CD4-positive, alpha-beta T cell treated with Interleukin-2 at 100 ng/mL for 4 hours (primary cell): ENCODE measurements around the gene ISG20.
A peak's percentile ranks its signal among the peaks of the same experiment; 100 is the strongest.
"Not testable (repeated sequence)": the region's sequence is repeated elsewhere in the genome, so short reads cannot be mapped to it uniquely, and the experiment has no call there.

Experiments
- DNase-seq: peaks from one replicate; pipeline ENCODE4 v3.0.0-alpha.2; 2020; ENCODE audit warnings: low spot score

ISG20 gene

DNA sequence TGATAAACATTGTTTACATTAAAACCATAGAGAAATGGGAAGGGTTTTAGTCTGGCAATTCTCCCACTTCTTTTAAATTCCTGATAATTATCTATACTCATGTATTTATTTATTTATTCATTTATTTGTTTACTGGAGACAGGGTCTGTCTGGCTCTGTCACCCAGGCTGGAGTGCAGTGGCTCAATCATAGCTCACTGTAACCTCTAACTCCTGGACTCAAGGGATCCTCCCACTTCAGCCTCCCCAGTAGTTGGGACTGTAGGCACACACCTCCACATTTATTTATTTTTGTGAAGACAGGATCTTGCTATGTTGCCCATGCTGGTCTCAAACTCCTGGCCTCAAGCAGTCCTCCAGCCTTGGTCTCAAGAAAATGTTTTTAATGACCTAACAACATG is 20.1 kb upstream of the ISG20 start:
- no peak for DNase-seq

DNA sequence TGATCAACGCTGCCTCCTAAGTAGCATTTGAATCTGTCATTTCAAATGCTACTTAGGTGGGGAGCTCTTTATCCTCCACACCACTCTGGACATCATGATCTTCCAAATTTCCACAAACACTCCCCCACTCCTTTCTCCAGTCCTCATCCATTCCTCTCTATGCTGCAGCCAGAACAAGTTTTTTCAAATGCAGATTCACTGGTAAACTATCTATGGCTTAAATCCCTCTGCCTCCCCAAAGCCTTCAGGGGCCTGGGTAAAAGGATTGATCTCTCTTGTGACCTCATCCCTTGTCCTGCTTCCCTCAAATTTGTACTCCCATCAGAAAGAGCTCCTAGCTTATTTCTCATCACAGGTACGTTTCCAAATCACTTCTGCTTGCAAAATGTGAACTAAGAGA is 19.0 kb upstream of the ISG20 start:
- DNase-seq: no peak

DNA sequence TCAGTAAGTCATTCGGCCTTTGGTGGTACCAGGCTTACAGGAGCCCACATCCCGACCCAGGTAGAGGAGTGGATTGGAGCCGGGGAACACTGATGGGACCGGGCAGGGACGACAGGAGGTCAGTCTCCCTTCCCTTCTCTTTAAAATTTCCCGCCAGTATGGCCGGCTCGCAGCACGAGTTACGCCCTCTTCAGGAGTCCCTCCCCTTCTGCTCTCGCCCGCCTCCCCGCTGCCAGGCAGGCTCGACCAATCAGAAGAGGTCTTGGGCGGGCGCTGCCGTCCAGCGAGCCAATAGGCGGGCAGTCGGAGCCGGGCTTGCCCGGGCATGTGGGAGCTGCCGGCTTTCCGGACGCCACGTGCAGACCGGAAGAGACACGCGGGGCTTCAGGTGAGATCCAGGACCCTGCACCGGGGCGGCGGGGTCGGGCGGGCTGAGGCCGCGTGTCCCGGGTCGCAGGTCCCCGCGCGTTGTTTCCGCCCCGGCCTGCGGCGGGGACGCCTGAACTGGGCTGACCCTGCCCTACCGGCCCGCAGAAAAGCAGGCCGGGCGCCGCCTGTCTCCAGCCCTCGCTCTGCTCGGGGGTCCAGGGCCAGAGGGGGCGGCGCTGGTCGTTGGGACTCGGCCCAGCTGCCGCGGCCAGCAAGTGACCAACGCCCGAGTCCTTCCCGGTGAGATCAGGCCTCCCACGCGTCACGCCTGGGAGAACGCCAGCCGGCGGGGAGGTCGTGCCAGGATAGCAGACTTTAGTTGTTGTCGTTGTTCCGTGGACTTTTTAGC is 17.6 kb upstream of the ISG20 start, which contains the start of gene AEN:
TSS of gene AEN (plus strand) at position 346 of the 778 bp plus-strand sequence. CDS start 4,870 bp downstream, outside the sequence.
- DNase-seq: peak; percentile 97

DNA sequence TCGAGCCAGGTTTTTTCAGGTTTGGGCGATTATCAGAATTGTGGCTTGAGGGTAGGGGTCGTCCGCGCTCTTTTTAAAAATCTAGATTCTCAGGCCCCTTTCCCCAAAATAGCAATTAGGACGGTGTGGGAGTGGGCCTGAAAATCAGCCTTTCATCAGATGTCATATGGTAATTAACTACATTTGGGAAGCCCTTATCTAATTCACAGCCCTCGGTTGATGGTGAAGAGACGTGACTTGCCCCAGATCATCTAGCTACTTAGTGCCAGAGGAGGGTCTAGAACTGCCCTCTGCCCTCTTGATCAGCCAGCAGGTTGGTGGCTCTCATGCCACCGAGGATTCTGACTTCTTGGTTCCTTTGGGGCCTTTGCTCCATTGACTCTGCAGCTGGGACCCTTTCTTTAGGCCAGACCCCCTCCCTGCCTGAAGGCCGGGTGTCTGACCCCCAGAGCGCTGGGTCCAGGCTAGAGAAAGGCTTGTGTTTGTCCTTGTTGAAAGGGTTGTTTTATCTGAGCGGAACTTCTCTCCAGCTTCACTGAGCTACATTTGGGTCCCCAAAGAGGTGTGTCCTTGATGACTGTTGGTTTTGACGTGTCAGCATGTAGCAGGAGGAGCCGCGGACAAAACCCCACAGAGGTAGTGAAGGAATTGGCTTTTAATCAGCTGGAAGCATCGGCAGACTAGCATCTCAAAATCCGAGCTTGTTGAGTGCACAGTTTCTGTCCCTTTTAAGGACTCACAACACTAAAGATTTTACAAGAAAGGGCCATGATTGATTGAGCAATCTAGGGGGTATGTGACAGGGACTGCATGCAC is 16.8 kb upstream of the ISG20 start:
- DNase-seq: peak; percentile 74

DNA sequence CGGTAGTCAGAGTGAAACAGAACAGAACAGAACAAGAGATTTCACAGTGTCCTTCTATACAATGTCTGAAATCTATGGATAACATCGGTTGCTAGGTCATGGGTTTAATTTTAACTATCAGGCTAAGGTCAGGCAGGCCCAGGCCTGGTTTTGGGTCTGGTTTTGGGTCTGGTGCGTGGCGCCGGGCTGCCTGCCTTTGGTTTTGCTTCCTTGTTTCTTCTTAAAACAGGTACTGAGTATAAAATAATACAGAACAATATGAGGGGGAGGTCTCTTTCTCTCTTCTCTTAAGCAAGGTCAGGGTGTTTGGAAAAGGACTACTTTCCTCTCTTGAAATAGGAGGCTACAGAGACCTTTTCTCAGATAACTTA is 16.2 kb upstream of the ISG20 start:
- DNase-seq: no peak

DNA sequence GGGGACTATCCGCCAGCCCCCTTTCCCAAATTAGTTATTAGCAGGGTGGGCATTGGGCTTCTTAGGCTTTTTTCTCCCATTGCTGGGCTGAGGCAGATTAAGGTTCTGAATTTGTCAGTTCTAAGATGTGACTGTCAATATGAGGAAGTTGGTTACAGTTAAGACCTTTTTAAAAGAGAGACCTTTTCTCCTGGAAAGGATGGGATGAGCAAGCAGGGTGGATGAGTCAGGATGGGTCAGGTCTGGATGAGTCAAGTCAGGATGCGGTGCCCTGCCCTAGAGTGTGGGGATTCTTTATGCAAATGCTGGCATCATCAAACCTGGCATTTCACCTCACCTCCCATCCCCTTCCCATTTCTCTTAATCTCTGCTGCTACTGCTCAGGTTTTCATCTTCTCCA is 15.8 kb upstream of the ISG20 start:
- peak; percentile 71 for DNase-seq

DNA sequence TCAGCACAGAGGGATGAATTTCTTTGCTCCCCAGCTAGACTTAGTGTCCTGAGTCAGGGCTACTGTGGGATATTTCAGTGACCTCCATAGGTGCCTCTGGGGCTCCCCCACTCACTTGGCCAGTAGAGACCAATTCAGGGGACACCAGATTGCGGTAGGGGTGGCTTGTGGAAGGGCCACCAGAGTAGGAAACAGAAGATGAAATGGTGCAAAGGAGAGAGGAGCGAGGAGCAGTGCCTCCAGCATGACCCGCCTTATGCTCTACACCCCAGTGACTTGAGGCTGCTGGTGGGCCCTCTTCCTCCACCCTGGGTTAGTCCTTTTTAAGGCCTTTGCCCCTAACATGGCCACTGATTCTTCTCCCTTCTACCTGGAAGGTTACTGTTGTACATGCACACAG is 15.2 kb upstream of the ISG20 start:
- DNase-seq: no peak

DNA sequence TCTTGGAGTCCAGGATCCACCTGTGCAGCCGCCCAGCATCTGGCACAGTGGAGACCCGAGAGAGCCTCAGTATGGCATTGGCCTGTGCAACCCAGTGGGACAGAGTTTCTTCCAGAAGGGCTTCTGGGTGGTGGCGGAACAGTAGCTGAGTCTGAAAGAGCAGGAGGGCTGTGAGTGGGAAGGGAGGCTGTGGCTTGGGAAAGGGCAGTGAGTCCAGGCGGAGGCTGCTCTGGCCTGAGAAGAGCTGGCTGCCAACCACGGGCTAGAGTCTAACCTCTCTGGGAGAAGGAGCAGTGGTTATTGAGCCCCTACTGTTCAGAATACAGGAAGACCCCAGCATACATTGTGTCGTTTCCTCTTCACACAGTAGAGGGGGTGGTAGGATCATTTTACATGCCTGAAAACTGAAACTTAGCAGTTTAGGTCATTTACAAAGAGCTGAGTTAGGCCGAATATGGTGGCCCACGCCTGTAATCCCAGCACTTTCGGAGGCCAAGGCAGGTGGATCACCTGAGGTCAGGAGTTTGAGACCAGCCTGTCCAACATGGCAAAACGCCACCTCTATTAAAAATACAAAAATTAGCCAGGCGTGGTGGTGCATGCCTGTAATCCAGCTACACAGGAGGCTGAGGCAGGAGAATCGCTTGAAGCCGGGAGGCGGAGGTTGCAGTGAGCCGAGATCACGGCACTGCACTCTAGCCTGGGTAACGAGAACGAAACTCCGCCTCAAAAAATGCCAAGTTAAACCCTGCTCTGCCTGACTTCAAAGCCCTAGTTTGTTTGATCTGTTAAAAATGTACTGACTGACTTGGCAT is 14.5 kb upstream of the ISG20 start:
- peak; percentile 70 for DNase-seq

DNA sequence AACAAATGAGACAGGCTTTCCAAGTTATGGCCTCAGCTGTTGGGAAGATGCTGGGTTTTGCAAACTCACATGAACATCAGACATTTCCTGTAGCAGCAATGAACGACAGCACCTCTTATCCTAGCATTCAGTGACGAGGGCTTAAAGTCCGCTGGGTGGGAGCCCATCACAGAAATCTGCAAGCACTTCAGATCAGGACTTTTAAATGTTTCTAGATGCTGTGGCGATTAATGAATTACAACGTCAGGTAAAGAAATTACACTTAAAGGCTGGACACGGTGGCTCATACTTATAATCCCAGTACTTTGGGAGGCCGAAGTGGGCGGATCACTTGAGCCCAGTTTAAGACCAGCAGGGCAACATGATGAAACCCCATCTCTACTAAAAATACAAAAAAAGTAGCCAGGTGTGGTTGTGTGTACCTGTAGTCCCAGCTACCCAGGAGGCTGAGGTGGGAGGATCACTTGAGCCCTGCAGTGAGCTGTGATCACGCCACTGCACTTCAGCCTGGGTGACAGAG is 13.8 kb upstream of the ISG20 start:
- no peak for DNase-seq

DNA sequence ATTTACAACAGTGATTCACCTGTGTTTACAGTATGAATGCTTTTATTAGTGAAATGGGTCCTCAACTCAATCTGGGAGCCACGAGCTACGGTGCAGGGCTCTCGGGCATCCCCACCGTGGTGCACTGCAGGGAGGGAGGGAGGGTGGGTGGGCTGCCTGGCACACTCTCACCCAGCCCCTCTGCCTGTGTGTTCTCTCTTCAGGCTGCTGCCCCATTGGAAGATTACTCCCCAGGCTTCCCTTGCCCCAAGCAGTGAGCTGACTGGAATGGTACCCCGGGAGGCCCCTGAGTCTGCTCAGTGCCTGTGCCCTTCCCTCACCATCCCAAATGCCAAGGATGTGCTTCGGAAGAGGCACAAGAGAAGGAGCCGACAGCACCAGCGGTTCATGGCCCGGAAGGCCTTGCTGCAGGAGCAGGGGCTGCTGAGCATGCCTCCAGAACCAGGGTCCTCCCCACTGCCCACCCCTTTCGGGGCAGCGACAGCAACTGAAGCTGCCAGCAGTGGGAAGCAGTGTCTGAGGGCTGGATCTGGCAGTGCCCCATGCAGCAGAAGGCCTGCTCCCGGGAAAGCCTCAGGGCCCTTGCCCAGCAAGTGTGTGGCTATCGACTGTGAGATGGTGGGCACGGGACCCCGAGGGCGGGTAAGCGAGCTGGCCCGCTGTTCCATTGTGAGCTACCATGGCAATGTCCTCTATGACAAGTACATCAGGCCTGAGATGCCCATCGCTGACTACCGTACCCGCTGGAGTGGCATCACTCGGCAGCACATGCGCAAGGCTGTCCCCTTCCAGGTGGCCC is 12.7 kb upstream of the ISG20 start:
- no peak for DNase-seq

DNA sequence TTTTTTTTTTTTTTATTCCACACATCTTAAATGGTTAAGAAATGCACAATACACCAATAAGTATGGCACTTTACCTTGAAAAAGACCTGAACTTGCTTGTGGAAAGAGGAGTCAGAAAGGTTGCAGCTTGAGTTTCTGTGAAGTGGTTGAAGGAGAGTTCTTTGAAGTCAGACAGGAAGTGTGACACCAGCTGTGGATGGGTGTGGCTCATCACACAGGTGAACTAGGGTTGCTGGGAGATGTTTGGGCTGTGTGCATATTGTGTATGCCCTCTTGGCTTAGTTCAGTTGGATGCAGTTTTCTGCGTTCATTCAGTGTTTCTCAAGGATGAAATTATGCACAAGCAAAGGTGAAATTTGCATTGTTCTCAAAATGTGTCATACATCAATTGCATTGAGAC is 11.4 kb upstream of the ISG20 start:
- DNase-seq: peak; percentile 93

DNA sequence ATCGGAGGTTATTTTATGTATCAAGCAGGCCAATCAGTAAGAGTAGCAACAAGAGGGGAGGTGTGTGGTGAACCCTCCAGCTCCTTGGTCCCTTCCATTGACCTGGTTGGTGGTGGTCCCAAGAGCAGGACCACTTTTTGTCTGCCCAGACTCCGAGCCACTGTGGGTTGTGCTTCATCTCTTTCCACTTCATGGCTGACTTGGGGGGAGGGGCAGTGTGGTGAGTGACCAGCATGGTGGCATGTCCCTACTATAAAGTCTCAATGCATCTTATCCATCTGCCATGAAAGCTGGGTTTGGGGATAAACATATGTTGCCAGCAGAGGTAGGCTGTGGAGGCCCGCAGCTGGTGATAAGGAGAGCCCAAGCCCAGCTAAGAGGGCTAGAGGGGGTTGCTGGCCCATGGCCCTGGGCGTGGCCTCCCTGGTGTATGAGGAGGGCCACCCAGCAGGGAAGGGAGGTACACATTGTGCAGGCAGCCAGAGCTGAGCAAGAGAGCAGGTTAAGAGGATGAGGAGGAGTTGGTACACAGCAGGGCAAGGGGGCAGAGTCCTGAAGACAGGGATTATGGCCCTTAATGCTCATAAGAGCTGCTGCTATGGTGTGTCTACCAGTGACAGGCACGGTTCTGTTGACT is 10.7 kb upstream of the ISG20 start:
- DNase-seq: no peak

DNA sequence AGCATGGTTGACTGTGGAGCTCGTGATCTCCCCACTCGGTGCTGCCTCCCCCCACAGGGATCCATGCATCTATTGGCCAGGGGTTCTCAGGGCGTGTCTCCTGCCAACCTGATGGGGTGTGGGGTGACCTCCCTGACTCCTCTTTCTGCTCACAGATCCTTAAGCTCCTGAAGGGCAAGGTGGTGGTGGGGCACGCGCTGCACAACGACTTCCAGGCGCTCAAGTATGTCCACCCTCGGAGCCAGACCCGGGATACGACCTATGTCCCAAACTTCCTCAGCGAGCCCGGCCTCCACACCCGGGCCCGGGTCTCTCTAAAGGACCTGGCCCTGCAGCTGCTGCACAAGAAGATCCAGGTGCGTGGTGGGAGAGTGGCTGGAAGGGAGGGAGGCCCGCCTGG is 9.7 kb upstream of the ISG20 start:
- no peak for DNase-seq

DNA sequence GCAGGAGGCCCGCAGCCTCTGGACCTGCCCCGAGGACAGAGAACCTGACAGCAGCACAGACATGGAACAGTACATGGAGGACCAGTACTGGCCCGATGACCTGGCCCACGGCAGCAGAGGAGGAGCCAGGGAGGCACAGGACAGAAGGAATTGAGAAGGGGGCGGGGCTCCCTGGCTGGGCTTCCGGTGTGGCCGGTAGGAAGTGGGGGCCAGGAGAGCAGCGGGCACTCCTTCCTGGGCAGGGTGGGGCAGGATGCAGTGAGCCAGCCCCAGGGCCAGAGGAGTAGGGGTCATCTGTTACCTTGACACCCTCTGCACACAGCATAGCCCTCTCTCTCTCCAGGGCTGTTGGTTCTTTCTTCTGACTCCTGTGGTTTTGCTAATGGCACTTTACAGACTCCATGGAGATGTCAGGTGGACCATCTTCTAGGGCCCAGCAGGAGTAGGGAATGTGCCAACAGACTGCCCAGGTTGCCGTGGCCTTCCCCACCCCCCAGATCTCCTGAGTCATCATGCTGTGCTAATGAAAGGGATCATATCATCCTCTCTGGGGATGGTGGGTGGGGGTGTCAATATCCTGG is 8.6 kb upstream of the ISG20 start:
- no peak for DNase-seq

DNA sequence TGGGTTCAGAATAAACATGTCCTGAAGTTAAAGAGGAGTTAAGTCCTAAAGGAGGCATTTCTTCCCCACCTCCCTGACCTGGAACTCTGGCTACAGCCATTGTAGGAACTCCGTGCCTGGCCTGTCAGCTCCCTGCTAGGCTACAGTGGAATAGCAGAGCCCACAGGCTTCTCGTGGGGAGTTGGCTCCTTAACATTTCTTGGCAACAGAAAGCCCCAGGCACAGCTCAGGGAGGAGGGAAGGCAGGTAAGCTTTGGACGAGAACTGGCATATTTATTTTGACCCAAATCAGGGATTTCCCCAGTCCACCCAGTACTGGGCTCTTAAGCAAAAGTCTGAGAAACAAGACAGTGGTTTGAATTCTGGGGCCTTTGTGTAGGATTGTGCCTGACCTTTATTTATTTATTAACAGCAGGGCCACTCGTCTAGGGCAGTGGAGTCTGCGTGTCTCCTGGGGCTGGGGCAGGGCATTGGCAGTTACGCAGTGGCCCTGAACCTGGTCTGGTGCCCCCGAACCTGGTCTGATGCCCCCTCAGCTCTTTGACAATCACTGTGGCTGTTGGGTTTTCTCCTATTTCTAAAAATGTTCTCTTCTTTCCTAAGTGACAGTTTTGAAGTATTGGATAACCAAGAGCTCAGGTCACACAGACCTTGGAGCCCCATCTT is 7.9 kb upstream of the ISG20 start:
- DNase-seq: no peak

DNA sequence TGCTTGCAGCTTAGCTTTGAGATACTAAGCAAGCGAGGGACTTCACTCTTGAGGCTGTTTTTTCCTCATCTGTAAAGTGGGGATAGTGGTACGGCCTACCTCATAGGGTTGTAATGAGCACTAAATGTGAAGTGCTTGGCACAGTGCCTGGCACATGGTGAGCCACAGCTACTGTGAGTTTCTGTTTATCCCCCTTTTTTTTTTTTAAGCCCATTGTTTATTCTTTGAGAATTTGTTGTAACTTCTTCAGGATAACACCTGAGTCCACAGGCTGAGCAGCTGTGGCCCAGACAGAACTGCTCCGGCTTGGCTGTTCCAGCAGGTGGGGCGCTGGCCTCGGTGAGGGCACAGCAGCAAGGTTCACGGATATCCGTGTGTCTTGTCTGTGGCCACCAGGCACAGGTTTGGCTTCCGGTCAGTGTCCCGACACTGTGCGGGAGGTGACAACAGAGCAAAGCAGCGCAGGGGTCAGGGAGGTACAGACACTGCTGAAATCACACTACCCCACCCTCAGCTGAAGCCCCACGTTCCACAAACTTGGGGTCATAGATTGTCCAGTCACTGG is 7.3 kb upstream of the ISG20 start:
- DNase-seq: no peak

DNA sequence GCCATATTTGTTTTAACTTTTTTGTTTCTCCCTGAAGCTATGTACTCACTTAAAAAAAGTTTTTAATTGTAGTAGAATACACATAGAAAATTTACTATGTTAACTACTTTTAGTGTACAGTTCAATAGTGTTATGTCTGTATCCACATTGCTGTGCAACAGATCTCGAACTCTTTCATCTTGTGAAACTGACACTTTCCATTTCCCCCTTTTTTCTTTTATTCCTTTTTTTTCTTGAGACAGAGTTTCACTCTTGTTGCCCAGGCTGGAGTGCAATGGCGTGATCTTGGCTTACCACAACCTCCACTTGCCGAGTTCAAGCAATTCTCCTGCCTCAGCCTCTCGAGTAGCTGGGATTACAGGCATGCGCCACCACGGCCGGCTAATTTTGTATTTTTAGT is 6.0 kb upstream of the ISG20 start:
- not testable (repeated sequence) for DNase-seq

DNA sequence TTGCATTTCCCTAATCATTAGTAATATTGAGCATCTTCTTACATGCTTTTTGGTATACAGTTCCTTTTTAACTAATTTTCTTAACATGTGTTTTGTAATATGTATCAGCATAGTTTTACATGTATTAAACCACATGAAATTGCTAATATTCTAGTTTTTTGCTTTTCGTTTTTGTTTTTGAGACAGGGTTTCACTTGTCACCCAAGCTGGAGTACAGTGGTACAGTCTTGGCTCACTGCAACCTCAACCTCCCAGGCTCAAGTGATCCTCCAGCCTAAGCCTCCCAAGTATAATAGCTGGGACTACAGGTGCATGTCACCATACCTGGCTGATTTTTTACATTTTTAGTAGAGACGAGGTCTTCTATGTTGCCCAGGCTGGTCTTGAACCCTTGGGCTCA is 4.4 kb upstream of the ISG20 start:
- no peak for DNase-seq

DNA sequence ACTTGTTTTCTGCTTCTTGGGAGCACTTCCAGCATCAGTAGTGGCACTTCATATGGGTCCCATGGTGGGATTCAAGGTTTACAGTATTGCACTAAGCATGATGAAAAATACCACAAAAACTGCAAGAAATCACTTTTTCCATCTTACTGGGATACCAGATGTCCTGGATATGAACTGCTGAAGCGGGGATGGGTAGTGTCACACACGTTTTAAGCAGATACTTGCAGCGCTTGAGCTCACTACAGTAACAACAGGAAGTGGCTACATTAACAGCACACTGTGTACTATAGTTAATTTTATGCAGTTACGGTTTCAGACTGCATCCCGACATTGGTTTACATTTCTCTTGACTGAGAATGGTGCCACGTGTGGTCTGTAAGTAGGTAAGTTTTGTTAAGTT is 3.5 kb upstream of the ISG20 start:
- peak; percentile 69 for DNase-seq

DNA sequence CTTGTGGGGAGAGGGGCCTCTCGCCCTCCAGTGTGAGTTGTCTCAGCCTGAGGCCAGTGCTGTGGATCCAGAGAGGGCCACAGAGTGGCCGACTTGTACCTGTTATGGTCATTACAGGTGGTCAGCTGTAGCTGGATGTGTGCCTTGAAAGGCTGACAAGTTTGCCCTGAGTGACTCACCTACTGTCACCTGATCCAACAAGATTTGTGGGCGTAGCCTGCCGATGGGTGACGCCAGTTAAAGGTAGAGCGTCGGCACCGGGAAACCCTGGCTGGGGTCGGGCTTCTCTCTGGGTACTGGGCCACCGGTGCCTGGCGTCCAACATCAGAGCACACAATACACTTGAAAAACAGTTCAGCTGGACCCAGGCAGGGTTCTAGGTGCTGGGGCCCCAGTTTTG is 2.8 kb upstream of the ISG20 start:
- peak; percentile 80 for DNase-seq
